Ishikawa (cell line): Measurements from ENCODE around the gene EVL.

Experiments used
- CEBPB ChIP-seq: IDR thresholded peaks from 2 replicates; pipeline ENCODE4 v1.6.1; 2012
- CREB1 ChIP-seq: IDR thresholded peaks from 2 replicates; pipeline ENCODE4 v1.6.1; 2012; ENCODE audit warnings: low read depth
- EGR1 ChIP-seq: IDR thresholded peaks from 2 replicates; pipeline ENCODE4 v1.6.1; 2012
- EP300 ChIP-seq: IDR thresholded peaks from 2 replicates; pipeline ENCODE4 v1.6.1; 2012; ENCODE audit warnings: borderline replicate concordance
- FOXM1 ChIP-seq: IDR thresholded peaks from 2 replicates; pipeline ENCODE4 v1.6.1; 2012; ENCODE audit warnings: low read depth, borderline replicate concordance
- NFIC ChIP-seq: IDR thresholded peaks from 2 replicates; pipeline ENCODE4 v1.6.1; 2012
- RAD21 ChIP-seq: IDR thresholded peaks from 2 replicates; pipeline ENCODE4 v1.6.1; 2012; ENCODE audit warnings: low read depth
- TAF1 ChIP-seq: IDR thresholded peaks from 2 replicates; pipeline ENCODE4 v1.6.1; 2012; ENCODE audit warnings: low read depth, mild to moderate bottlenecking
- TCF12 ChIP-seq: IDR thresholded peaks from 2 replicates; pipeline ENCODE4 v1.6.1; 2012; ENCODE audit warnings: low read depth
- TEAD4 ChIP-seq: IDR thresholded peaks from 2 replicates; pipeline ENCODE4 v1.6.1; 2012
- YY1 ChIP-seq: IDR thresholded peaks from 2 replicates; pipeline ENCODE4 v1.6.1; 2012; ENCODE audit warnings: low read depth
- ZBTB7A ChIP-seq: IDR thresholded peaks from 2 replicates; pipeline ENCODE4 v1.6.1; 2012; ENCODE audit warnings: low read depth
- TF ChIP-seq, protein P1 (sequence below): IDR thresholded peaks from 2 replicates; pipeline ENCODE4 v1.6.1; 2012
- TF ChIP-seq, protein P2 (sequence below): IDR thresholded peaks from 2 replicates; pipeline ENCODE4 v1.6.1; 2012; ENCODE audit warnings: low read depth, mild to moderate bottlenecking
- TF ChIP-seq, protein P3 (sequence below): IDR thresholded peaks from 2 replicates; pipeline ENCODE4 v1.6.1; 2012

Gene EVL

DNA sequence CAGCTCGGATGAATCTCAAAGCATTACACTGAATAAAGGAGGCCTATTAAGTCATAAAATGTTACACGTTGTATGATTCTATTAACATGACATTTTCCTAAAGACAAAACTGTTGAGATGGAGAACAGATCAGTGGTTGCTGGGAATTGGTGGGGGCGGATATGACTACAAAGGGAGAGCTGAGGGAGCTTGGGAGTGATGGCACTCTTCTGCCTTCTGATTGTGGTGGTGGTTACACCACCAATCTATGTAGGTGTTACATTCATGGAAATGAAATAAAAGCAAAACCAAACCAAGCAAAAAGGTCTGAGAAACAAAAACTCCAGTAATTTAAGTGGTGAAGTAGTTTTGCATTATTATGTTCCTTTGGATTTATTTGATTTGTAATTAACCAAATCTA, 16.4 kb upstream of the EVL start:
- TF ChIP-seq, protein P1, sequence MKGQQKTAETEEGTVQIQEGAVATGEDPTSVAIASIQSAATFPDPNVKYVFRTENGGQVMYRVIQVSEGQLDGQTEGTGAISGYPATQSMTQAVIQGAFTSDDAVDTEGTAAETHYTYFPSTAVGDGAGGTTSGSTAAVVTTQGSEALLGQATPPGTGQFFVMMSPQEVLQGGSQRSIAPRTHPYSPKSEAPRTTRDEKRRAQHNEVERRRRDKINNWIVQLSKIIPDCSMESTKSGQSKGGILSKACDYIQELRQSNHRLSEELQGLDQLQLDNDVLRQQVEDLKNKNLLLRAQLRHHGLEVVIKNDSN: no peak

DNA sequence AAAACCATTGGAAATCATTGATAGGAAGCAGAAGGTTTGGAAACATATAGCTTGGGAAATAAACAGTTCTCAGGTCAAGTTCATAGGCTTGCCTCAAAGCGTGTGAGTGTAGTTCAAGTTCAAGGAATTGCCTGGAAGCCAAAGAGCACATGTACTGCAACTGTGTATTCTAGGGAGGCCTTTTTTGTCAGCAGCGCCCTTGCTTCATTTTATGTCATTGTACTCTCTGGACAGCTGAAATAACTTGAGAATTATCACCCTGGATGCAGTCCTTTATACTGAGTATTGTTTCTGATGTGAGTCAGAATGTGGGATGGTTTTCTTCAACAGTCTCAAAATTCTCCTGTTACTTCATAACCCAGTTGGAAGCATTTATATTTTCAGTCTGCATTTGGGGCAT, 16.0 kb upstream of the EVL start:
- TF ChIP-seq NFIC (no peak), TAF1 (no peak), YY1 (no peak), ZBTB7A (no peak)
- TF ChIP-seq, protein P2, sequence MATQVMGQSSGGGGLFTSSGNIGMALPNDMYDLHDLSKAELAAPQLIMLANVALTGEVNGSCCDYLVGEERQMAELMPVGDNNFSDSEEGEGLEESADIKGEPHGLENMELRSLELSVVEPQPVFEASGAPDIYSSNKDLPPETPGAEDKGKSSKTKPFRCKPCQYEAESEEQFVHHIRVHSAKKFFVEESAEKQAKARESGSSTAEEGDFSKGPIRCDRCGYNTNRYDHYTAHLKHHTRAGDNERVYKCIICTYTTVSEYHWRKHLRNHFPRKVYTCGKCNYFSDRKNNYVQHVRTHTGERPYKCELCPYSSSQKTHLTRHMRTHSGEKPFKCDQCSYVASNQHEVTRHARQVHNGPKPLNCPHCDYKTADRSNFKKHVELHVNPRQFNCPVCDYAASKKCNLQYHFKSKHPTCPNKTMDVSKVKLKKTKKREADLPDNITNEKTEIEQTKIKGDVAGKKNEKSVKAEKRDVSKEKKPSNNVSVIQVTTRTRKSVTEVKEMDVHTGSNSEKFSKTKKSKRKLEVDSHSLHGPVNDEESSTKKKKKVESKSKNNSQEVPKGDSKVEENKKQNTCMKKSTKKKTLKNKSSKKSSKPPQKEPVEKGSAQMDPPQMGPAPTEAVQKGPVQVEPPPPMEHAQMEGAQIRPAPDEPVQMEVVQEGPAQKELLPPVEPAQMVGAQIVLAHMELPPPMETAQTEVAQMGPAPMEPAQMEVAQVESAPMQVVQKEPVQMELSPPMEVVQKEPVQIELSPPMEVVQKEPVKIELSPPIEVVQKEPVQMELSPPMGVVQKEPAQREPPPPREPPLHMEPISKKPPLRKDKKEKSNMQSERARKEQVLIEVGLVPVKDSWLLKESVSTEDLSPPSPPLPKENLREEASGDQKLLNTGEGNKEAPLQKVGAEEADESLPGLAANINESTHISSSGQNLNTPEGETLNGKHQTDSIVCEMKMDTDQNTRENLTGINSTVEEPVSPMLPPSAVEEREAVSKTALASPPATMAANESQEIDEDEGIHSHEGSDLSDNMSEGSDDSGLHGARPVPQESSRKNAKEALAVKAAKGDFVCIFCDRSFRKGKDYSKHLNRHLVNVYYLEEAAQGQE: no peak

DNA sequence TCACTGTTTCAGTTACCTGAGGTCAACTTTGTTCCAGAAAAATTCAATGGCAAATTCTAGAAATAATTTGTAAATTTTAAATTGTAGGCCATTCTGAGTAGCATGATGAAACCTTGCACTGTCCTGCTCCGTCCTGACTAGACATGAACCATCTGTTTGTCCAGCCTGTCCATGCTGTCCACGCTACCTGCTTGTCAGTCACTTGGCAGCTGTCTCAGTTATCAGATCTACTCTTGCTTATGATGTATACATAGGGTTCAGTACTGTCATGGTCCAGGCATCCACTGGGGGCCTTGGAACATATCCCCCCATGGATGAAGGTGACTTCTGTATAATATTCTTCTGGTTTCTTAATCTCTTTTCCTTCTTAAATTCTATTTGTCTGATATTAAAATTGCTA, 14.1 kb upstream of the EVL start:
- TF ChIP-seq, protein P1: no peak
- no peak for TF ChIP-seq EGR1
- no peak for TF ChIP-seq TEAD4
- no peak for TF ChIP-seq EP300
- no peak for TF ChIP-seq FOXM1
- TF ChIP-seq, protein P2: no peak
- no peak for TF ChIP-seq TCF12
- no peak for TF ChIP-seq TAF1
- TF ChIP-seq CEBPB: no peak
- no peak for TF ChIP-seq YY1
- TF ChIP-seq, protein P3, sequence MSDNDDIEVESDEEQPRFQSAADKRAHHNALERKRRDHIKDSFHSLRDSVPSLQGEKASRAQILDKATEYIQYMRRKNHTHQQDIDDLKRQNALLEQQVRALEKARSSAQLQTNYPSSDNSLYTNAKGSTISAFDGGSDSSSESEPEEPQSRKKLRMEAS: no peak

DNA sequence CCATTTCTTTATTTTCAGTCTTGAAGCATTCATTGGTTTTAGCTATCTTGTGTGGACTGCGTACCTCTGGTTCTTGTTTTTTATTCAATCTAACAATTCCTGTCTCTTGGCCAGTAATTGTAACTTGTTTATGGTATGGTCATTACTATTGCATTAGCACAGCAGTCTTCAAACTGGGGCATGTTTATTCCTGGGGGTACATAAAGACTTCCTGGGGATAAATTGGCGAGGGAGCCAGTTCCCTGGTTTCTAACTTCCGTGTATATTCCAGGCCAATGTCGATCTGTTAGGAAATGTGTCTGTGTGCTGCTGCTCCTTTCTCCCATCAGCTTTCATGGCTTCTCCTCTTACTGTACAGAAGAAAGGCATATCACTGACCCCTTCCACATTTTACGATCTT, 13.7 kb upstream of the EVL start:
- TF ChIP-seq, protein P2: no peak
- no peak for TF ChIP-seq FOXM1
- TF ChIP-seq RAD21: no peak
- TF ChIP-seq ZBTB7A: no peak
- TF ChIP-seq EGR1: no peak
- TF ChIP-seq NFIC: no peak
- TF ChIP-seq CREB1: no peak
- TF ChIP-seq, protein P3: no peak
- no peak for TF ChIP-seq TCF12
- TF ChIP-seq, protein P1: no peak
- no peak for TF ChIP-seq TEAD4
- TF ChIP-seq YY1: no peak
- no peak for TF ChIP-seq EP300
- TF ChIP-seq CEBPB: no peak
- no peak for TF ChIP-seq TAF1

DNA sequence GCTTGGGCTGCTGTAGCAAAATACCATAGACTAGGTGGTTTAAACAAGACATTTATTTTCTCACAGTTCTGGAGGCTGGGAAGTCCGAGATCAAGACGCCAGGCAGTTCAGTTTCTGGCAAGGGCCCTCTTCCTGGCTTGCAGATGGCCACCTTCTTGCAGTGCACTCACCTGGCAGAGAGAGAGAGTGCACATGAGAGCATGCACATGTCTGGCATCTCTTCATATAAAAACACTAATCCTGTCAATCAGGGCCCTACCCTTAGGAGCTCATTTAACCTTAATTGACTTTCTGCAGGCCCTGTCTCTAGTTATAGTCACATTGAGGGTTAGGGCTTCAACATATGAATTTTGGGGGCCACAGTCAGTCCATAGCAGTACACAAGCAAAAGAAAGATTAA, 12.4 kb upstream of the EVL start:
- TF ChIP-seq FOXM1: no peak
- TF ChIP-seq, protein P3: no peak
- TF ChIP-seq, protein P2: no peak
